Spleen (tissue), 7 donors: ENCODE measurements around the gene RBBP6.

ENCODE experiments used
- CTCF ChIP-seq, 11 experiments: fragments of 200-600 bp in 7 of 11; fragments of 450-650 bp in 4 of 11; sonication (generic) in 4 of 11; IDR thresholded peaks in 8 of 11; conservative IDR thresholded peaks in 3 of 11; 1 replicate in 7 of 11; 2 replicates in 4 of 11; pipeline versions ENCODE4 v1.4.0 to v1.8.0; 2016 to 2021; ENCODE audit warnings: antibody characterized with exemption in 11 of 11, inconsistent platforms in 4 of 11, mild to moderate bottlenecking in 1 of 11
- POLR2A ChIP-seq, 3 donors: fragments of 450-650 bp; IDR thresholded peaks; one replicate each; pipeline ENCODE4 v1.5.1; 2017; ENCODE audit warnings: antibody characterized with exemption in 3 of 3, mild to moderate bottlenecking in 1 of 3
- POLR2AphosphoS5 ChIP-seq, 3 donors: sonication (generic); formaldehyde crosslinking; IDR thresholded peaks; one replicate each; pipeline ENCODE4 v1.5.1; 2017; ENCODE audit warnings: antibody characterized with exemption in 3 of 3
- donor health status: DM: no; HTN: no; CAD: no; lungs with moderate emphysema.
- donor health status: DM: no; HTN: no; CAD: no.
- donor health status: DM: no; HTN: no; CAD: no.

- TF ChIP-seq CTCF (IDR thresholded peaks at IDR 0.05 in 8 of 11, conservative IDR thresholded peaks at IDR 0.05 in 3 of 11) (no peak), POLR2AphosphoS5 (IDR thresholded peaks at IDR 0.05) (no peak), POLR2A (IDR thresholded peaks at IDR 0.05) (no peak)
Observed at GRCh38 chr16:24505959-24506358, 33.4 kb upstream of the RBBP6 start.
